OCI-LY3 (cell line): ENCODE data around the gene ACAA1.

Experiments used
- H2AFZ ChIP-seq: fragments of 200-600, 300-600 bp; shearing (Covaris generic); 2 replicates; pipeline ENCODE4 v1.6.0; 2014; ENCODE audit warnings: antibody characterized with exemption, low read depth, low read length
- H3K27ac ChIP-seq: fragments of 200-600, 300-600 bp; sonication (generic); 2 replicates; pipeline ENCODE4 v1.5.1; 2014; ENCODE audit warnings: mild to moderate bottlenecking, low read length, moderate library complexity, mixed read lengths
- H3K27me3 ChIP-seq: fragments of 200-600, 300-600 bp; sonication (generic); 2 replicates; pipeline ENCODE4 v1.6.1; 2014; ENCODE audit warnings: low read depth, low read length, mixed read lengths
- H3K36me3 ChIP-seq: fragments of 200-600, 300-600 bp; sonication (generic); replicated peaks from 2 replicates; pipeline ENCODE3; 2014; ENCODE audit warnings: low read depth, low read length, mixed read lengths
- H3K4me1 ChIP-seq: fragments of 300-600, 200-600 bp; sonication (generic); 2 replicates; pipeline ENCODE4 v1.6.1; 2014; ENCODE audit warnings: low read length, mixed read lengths
- H3K4me2 ChIP-seq: fragments of 200-600, 300-600 bp; sonication (generic); 2 replicates; pipeline ENCODE4 v1.6.1; 2014; ENCODE audit warnings: low read length, mixed read lengths
- H3K4me3 ChIP-seq: fragments of 300-600, 200-600 bp; sonication (generic); 2 replicates; pipeline ENCODE4 v1.5.1; 2014; ENCODE audit warnings: antibody characterized with exemption, mild to moderate bottlenecking, low read length, moderate library complexity
- H3K79me2 ChIP-seq: fragments of 300-600, 200-600 bp; shearing (Covaris generic); 2 replicates; pipeline ENCODE4 v1.6.1; 2014; ENCODE audit warnings: mild to moderate bottlenecking, low read length, mixed read lengths
- H3K9ac ChIP-seq: fragments of 300-600, 200-600 bp; shearing (Covaris generic); 2 replicates; pipeline ENCODE4 v1.6.0; 2014; ENCODE audit warnings: mild to moderate bottlenecking, low read length, moderate library complexity
- H3K9me3 ChIP-seq: fragments of 200-600, 300-600 bp; shearing (Covaris generic); 2 replicates; pipeline ENCODE4 v1.6.1; 2014; ENCODE audit warnings: low read length, mixed read lengths; ENCODE audit not compliant: insufficient read depth
- H4K20me1 ChIP-seq: fragments of 200-600, 300-600 bp; sonication (generic); 2 replicates; pipeline ENCODE4 v1.6.1; 2016; ENCODE audit warnings: low read length, mixed read lengths; ENCODE audit not compliant: insufficient read depth
- EZH2phosphoT487 ChIP-seq: fragments of 200-600 bp; shearing (Covaris generic); IDR thresholded peaks from 2 replicates; pipeline ENCODE4 v1.6.1; 2018; ENCODE audit warnings: antibody characterized with exemption, mixed run types, low read depth
- TF ChIP-seq, protein P1 (sequence below): fragments of 200-600, 300-600 bp; sonication (generic); IDR thresholded peaks from 2 replicates; pipeline ENCODE4 v1.5.1; 2014; ENCODE audit warnings: antibody characterized with exemption, low read length, low read depth

The ACAA1 gene

GRCh38 chr3:38133557-38134405, 3.1 kb downstream of the ACAA1 start:
- no peak overlapping the region for H2AFZ ChIP-seq
- no peaks in the 10 kb centered on the region for H3K9me3 ChIP-seq
- H3K79me2 ChIP-seq = peaks cover 39% of the 10 kb centered on the region
- peaks cover 42% of the 10 kb centered on the region for H3K36me3 ChIP-seq
- no peak overlapping the region for H3K4me3 ChIP-seq
- no peak overlapping the region for H3K4me2 ChIP-seq
- peaks cover 29% of the 10 kb centered on the region for H4K20me1 ChIP-seq
- peaks cover 36% of the 10 kb centered on the region for H3K4me1 ChIP-seq
- no peaks in the 10 kb centered on the region for H3K27me3 ChIP-seq
- no peak for TF ChIP-seq EZH2phosphoT487
- TF ChIP-seq, protein P1, sequence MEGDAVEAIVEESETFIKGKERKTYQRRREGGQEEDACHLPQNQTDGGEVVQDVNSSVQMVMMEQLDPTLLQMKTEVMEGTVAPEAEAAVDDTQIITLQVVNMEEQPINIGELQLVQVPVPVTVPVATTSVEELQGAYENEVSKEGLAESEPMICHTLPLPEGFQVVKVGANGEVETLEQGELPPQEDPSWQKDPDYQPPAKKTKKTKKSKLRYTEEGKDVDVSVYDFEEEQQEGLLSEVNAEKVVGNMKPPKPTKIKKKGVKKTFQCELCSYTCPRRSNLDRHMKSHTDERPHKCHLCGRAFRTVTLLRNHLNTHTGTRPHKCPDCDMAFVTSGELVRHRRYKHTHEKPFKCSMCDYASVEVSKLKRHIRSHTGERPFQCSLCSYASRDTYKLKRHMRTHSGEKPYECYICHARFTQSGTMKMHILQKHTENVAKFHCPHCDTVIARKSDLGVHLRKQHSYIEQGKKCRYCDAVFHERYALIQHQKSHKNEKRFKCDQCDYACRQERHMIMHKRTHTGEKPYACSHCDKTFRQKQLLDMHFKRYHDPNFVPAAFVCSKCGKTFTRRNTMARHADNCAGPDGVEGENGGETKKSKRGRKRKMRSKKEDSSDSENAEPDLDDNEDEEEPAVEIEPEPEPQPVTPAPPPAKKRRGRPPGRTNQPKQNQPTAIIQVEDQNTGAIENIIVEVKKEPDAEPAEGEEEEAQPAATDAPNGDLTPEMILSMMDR = no peak
- no peak overlapping the region for H3K27ac ChIP-seq
- no peak overlapping the region for H3K9ac ChIP-seq

- peaks cover 29% of the 10 kb centered on the region for H4K20me1 ChIP-seq
Observed at GRCh38 chr3:38133209-38133556, 3.7 kb downstream of the ACAA1 start.

DNA sequence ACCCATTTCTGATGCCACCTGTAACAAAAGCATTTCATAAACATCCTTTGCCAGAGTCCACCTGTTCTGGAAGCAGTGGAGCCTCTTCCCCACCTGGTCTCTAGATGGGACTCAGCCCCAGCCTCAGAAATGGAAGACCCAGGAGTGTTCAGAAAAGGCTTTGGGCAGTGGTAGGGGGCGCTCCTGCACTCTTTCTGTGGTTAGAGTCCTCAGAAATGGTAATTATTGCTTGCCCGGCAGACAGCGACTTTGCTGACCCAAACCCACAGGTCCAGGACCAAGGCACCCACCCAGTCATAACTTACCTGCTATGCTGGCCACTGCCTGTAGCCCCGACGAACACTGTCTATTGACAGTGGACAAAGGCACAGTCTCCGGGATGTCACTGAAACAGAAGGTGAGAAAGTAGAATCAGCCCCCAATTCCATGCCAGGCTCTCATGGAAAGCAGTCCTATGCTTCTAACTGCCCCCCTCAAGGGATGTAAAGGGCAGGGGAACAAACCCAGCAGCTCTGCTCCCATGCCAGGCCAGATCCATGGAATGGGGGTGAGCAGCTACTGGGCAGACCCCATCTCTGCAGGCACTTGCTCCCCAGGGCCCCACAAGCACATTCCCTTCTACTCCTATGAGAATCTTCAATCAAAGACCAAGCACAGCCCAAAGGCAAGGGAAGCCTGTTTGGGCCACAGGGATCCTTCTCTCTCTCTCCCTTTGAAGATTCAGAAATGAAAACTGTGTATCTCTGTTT, 5.1 kb downstream of the ACAA1 start:
- TF ChIP-seq, protein P1 = peak; percentile 94
- TF ChIP-seq EZH2phosphoT487 = no peak
- no peaks in the 10 kb centered on the region for H3K27me3 ChIP-seq
- no peak overlapping the region for H2AFZ ChIP-seq
- H3K4me1 ChIP-seq = peaks cover 27% of the 10 kb centered on the region
- peaks cover 27% of the 10 kb centered on the region for H3K79me2 ChIP-seq
- no peak overlapping the region for H3K9ac ChIP-seq
- H4K20me1 ChIP-seq = peaks cover 29% of the 10 kb centered on the region
- H3K9me3 ChIP-seq = no peaks in the 10 kb centered on the region
- no peak overlapping the region for H3K27ac ChIP-seq
- H3K4me2 ChIP-seq = peak overlapping the region; percentile 43
- peaks cover 58% of the 10 kb centered on the region for H3K36me3 ChIP-seq
- no peak overlapping the region for H3K4me3 ChIP-seq

More at GRCh38 chr3:38133209-38133556, 3.7 kb downstream of the ACAA1 start:
- H3K9me3 ChIP-seq = no peaks in the 10 kb centered on the region
- H3K9ac ChIP-seq = no peak overlapping the region
- peaks cover 33% of the 10 kb centered on the region for H3K79me2 ChIP-seq
- H3K4me1 ChIP-seq = peaks cover 34% of the 10 kb centered on the region
- no peak overlapping the region for H2AFZ ChIP-seq
- no peak for TF ChIP-seq EZH2phosphoT487
- TF ChIP-seq, protein P1 = no peak
- peaks cover 45% of the 10 kb centered on the region for H3K36me3 ChIP-seq
- H3K27ac ChIP-seq = no peak overlapping the region
- H3K4me2 ChIP-seq = no peak overlapping the region
- H3K4me3 ChIP-seq = no peak overlapping the region
- no peaks in the 10 kb centered on the region for H3K27me3 ChIP-seq

- Histone ChIP-seq H4K20me1 (peaks cover 27% of the 10 kb centered on the region), H3K9me3 (no peaks in the 10 kb centered on the region), H3K79me2 (peaks cover 15% of the 10 kb centered on the region), H3K9ac (0 out of 2 replicates have a peak overlapping the region, but pooled peaks have one; percentile 0), H3K36me3 (peaks cover 70% of the 10 kb centered on the region), H2AFZ (no peak overlapping the region), H3K27ac (peak overlapping the region; percentile 28), H3K4me3 (no peak overlapping the region), H3K27me3 (no peaks in the 10 kb centered on the region), H3K4me1 (peaks cover 27% of the 10 kb centered on the region), H3K4me2 (peak overlapping the region; percentile 43)
- TF ChIP-seq, protein P1 = no peak
- no peak for TF ChIP-seq EZH2phosphoT487
Observed at GRCh38 chr3:38130631-38131065, 6.3 kb downstream of the ACAA1 start.
